Measurements from ENCODE around the gene RPGRIP1L.

RPGRIP1L gene

DNA sequence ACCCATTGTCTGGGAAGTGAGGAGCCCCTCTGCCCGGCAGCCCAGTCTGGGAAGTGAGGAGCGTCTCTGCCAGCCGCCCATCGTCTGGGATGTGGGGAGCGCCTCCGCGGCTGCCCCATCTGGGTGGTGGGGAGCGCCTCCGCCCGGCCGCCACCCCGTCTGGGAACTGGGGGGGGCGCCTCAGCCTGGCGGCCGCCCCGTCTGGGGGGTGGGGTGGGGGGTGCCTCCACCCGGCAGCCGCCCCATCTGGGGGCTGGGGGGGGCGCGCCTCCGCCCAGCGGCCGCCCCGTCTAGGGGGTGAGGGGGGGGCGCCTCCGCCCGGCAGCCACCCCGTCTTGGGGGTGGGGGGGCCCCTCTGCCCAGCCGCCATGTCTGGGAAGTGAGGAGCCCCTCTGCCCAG lies 78.4 kb downstream of the RPGRIP1L start:
- Histone ChIP-seq H3K9me3 (ENCODE audit: control insufficient read depth in 1 of 2, low read length in 2 of 2) (no peaks in the 10 kb centered on the region), H3K36me3 (ENCODE audit: control insufficient read depth in 1 of 2, insufficient read depth in 2 of 2, low read length in 2 of 2) (no peaks in the 10 kb centered on the region), H3K27ac (ENCODE audit: low read length) (no peak overlapping the region), H3K4me3 (ENCODE audit: low read depth in 1 of 2, low read length in 2 of 2) (no peak overlapping the region), H3K27me3 (ENCODE audit: low read depth, low read length) (no peaks in the 10 kb centered on the region), H3K4me1 (ENCODE audit: control insufficient read depth in 1 of 2, insufficient read depth in 2 of 2, low read length in 2 of 2) (peaks cover 0 to 12% of the 10 kb centered on the region in 2 donors)

GRCh38 chr16:53622315-53622714 lies 81.3 kb downstream of the RPGRIP1L start:
- H3K9me3 ChIP-seq (ENCODE audit: control insufficient read depth in 1 of 2, low read length in 2 of 2): no peaks in the 10 kb centered on the region
- H3K4me3 ChIP-seq (ENCODE audit: low read depth in 1 of 2, low read length in 2 of 2): no peak overlapping the region
- no peaks in the 10 kb centered on the region for H3K27me3 ChIP-seq (ENCODE audit: low read depth, low read length)

GRCh38 chr16:53620476-53620875 lies 83.2 kb downstream of the RPGRIP1L start:
- Histone ChIP-seq H3K36me3 (ENCODE audit: control insufficient read depth in 1 of 2, insufficient read depth in 2 of 2, low read length in 2 of 2) (peaks cover 0 to 4% of the 10 kb centered on the region in 2 donors), H3K4me1 (ENCODE audit: control insufficient read depth in 1 of 2, insufficient read depth in 2 of 2, low read length in 2 of 2) (no peaks in the 10 kb centered on the region), H3K27me3 (ENCODE audit: low read depth, low read length) (no peaks in the 10 kb centered on the region), H3K4me3 (ENCODE audit: low read depth in 1 of 2, low read length in 2 of 2) (no peak overlapping the region), H3K9me3 (ENCODE audit: control insufficient read depth in 1 of 2, low read length in 2 of 2) (no peaks in the 10 kb centered on the region), H3K27ac (ENCODE audit: low read length) (no peak overlapping the region)

More at GRCh38 chr16:53622315-53622714, 81.3 kb downstream of the RPGRIP1L start:
- Histone ChIP-seq H3K36me3 (ENCODE audit: control insufficient read depth in 1 of 2, insufficient read depth in 2 of 2, low read length in 2 of 2) (peaks cover 0 to 4% of the 10 kb centered on the region in 2 donors), H3K27ac (ENCODE audit: low read length) (no peak overlapping the region), H3K4me1 (ENCODE audit: control insufficient read depth in 1 of 2, insufficient read depth in 2 of 2, low read length in 2 of 2) (no peaks in the 10 kb centered on the region)

DNA sequence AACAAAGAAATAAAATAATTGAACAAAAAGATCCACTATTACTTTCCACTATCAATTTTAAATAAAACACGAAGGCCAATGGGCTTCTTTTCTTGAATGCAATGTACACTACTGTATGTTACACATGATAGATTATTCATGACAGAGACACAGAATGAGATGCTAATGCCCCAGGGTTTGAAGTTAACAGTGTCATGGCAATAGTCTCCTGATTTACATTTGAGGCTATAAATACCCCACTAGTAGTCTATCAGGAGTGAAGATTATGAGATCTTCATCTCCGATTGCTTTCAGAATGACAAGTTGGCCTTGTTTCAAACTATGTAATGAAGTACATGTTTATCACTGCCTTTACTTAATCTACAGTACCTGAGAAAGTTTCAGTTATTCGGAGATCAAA lies 84.4 kb downstream of the RPGRIP1L start:
- H3K27me3 ChIP-seq (ENCODE audit: low read depth, low read length): no peaks in the 10 kb centered on the region
- H3K36me3 ChIP-seq (ENCODE audit: control insufficient read depth in 1 of 2, insufficient read depth in 2 of 2, low read length in 2 of 2): peaks cover 0 to 4% of the 10 kb centered on the region in 2 donors
- H3K9me3 ChIP-seq (ENCODE audit: control insufficient read depth in 1 of 2, low read length in 2 of 2): no peaks in the 10 kb centered on the region

GRCh38 chr16:53614346-53614745 lies 89.3 kb downstream of the RPGRIP1L start:
- H3K36me3 ChIP-seq (ENCODE audit: control insufficient read depth in 1 of 2, insufficient read depth in 2 of 2, low read length in 2 of 2): peaks cover 4 to 5% of the 10 kb centered on the region in 2 donors
- no peak overlapping the region for H3K27ac ChIP-seq (ENCODE audit: low read length)
- H3K4me3 ChIP-seq (ENCODE audit: low read depth in 1 of 2, low read length in 2 of 2): no peak overlapping the region
- H3K27me3 ChIP-seq (ENCODE audit: low read depth, low read length): no peaks in the 10 kb centered on the region
- H3K9me3 ChIP-seq (ENCODE audit: control insufficient read depth in 1 of 2, low read length in 2 of 2): no peaks in the 10 kb centered on the region
- H3K4me1 ChIP-seq (ENCODE audit: control insufficient read depth in 1 of 2, insufficient read depth in 2 of 2, low read length in 2 of 2): no peaks in the 10 kb centered on the region

More for the DNA sequence above, 84.4 kb downstream of the RPGRIP1L start:
- Histone ChIP-seq H3K27ac (ENCODE audit: low read length) (no peak overlapping the region), H3K4me3 (ENCODE audit: low read depth in 1 of 2, low read length in 2 of 2) (no peak overlapping the region), H3K4me1 (ENCODE audit: control insufficient read depth in 1 of 2, insufficient read depth in 2 of 2, low read length in 2 of 2) (no peaks in the 10 kb centered on the region)

DNA sequence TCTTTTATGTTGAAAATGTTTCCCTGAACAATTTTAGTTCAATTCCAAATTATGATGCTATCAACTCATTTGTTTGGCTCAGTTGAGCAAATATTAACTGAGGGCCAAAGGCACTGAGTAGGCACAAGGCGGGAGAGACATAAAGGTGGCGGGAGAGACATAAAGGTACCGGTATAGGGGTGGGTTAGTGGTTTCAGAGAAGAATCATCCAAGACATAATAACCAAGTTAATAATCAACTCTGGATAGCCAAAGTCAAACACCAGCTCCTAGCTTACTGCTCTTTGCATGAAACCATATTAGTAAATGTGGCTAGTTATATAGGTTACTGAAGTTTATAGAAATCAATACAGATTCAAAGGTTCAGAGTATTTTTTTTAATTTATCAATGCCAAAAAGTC lies 91.7 kb downstream of the RPGRIP1L start:
- no peaks in the 10 kb centered on the region for H3K27me3 ChIP-seq (ENCODE audit: low read depth, low read length)
- H3K27ac ChIP-seq (ENCODE audit: low read length): no peak overlapping the region
- peaks cover 0 to 5% of the 10 kb centered on the region in 2 donors for H3K36me3 ChIP-seq (ENCODE audit: control insufficient read depth in 1 of 2, insufficient read depth in 2 of 2, low read length in 2 of 2)
- no peak overlapping the region for H3K4me3 ChIP-seq (ENCODE audit: low read depth in 1 of 2, low read length in 2 of 2)
- no peaks in the 10 kb centered on the region for H3K4me1 ChIP-seq (ENCODE audit: control insufficient read depth in 1 of 2, insufficient read depth in 2 of 2, low read length in 2 of 2)
- no peaks in the 10 kb centered on the region for H3K9me3 ChIP-seq (ENCODE audit: control insufficient read depth in 1 of 2, low read length in 2 of 2)

DNA sequence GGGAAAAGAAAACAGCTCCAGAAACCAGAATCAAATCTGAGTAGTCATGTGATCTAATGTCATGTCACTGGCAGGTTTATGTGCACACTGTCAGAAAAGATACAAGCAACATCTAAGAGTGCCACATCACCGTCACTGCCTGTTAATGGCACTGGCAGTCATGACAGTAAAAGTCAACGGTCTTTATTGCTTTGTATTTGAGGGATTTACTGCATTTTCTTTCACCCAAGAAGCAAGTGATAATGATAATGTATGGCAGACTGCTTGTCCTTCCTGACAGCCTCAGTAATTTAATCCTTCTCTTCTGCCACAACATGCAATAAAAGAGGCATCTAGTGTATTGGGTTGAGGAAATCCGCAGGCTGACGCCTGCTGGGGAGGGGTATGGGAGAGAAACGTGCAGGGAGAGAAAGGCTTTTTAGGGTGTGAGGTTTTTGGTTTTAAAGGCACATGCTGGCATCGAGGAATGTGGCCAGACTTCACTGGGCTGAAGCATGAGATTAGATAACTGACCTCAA lies 92.4 kb downstream of the RPGRIP1L start:
- Histone ChIP-seq H3K4me1 (ENCODE audit: control insufficient read depth in 1 of 2, insufficient read depth in 2 of 2, low read length in 2 of 2) (no peaks in the 10 kb centered on the region), H3K27ac (ENCODE audit: low read length) (no peak overlapping the region), H3K27me3 (ENCODE audit: low read depth, low read length) (no peaks in the 10 kb centered on the region), H3K9me3 (ENCODE audit: control insufficient read depth in 1 of 2, low read length in 2 of 2) (no peaks in the 10 kb centered on the region), H3K36me3 (ENCODE audit: control insufficient read depth in 1 of 2, insufficient read depth in 2 of 2, low read length in 2 of 2) (peaks cover 0 to 5% of the 10 kb centered on the region in 2 donors), H3K4me3 (ENCODE audit: low read depth in 1 of 2, low read length in 2 of 2) (no peak overlapping the region)

DNA sequence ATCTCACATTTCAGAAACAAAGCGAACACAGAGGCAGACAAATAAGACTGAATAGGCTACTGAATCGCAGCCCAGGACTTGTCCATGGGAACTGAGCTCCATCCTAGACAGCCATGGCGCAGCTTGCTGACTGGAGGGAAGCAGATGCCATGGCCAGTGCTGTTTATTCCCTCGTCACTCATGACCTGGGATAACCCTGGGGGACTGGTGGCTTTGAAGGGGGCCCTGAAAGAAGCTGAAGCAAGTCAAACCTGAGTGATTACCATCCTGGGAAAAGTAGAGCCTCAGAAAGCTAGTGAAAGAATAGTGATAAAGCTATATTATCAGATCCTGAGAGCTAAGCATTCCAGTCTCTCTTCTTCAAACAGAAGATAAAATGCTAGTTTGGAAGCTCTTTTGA lies 94.1 kb downstream of the RPGRIP1L start:
- Histone ChIP-seq H3K27me3 (ENCODE audit: low read depth, low read length) (no peaks in the 10 kb centered on the region), H3K27ac (ENCODE audit: low read length) (no peak overlapping the region), H3K9me3 (ENCODE audit: control insufficient read depth in 1 of 2, low read length in 2 of 2) (no peaks in the 10 kb centered on the region)

DNA sequence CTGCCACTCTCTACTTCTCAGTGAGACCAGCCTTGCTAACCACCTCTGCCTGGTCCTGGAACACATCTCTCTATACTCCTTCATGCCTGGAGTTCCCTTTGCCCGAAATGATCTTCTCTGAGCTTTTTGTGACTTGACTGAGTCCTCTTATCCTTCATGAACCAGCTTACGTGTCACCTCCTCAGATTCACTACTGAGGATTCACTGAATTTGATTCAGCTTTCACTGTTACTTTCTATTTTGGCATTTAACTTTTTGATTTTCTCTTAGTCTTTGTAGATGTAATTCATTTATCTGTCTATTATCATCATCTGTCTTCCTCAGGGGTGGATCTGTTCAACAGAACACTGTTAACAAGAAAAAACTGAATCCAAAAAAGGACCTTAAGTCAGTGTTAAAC lies 95.6 kb downstream of the RPGRIP1L start:
- H3K27me3 ChIP-seq (ENCODE audit: low read depth, low read length): no peaks in the 10 kb centered on the region
- H3K4me3 ChIP-seq (ENCODE audit: low read depth in 1 of 2, low read length in 2 of 2): no peak overlapping the region
- no peaks in the 10 kb centered on the region for H3K4me1 ChIP-seq (ENCODE audit: control insufficient read depth in 1 of 2, insufficient read depth in 2 of 2, low read length in 2 of 2)
- no peaks in the 10 kb centered on the region for H3K9me3 ChIP-seq (ENCODE audit: control insufficient read depth in 1 of 2, low read length in 2 of 2)
- H3K27ac ChIP-seq (ENCODE audit: low read length): no peak overlapping the region
- H3K36me3 ChIP-seq (ENCODE audit: control insufficient read depth in 1 of 2, insufficient read depth in 2 of 2, low read length in 2 of 2): peaks cover 0 to 12% of the 10 kb centered on the region in 2 donors

More for the DNA sequence above, 94.1 kb downstream of the RPGRIP1L start:
- peaks cover 0 to 12% of the 10 kb centered on the region in 2 donors for H3K36me3 ChIP-seq (ENCODE audit: control insufficient read depth in 1 of 2, insufficient read depth in 2 of 2, low read length in 2 of 2)
- no peaks in the 10 kb centered on the region for H3K4me1 ChIP-seq (ENCODE audit: control insufficient read depth in 1 of 2, insufficient read depth in 2 of 2, low read length in 2 of 2)
- no peak overlapping the region for H3K4me3 ChIP-seq (ENCODE audit: low read depth in 1 of 2, low read length in 2 of 2)

- H3K36me3 ChIP-seq (ENCODE audit: control insufficient read depth in 1 of 2, insufficient read depth in 2 of 2, low read length in 2 of 2): peaks cover 0 to 19% of the 10 kb centered on the region in 2 donors
- H3K4me3 ChIP-seq (ENCODE audit: low read depth in 1 of 2, low read length in 2 of 2): no peak overlapping the region
- no peaks in the 10 kb centered on the region for H3K4me1 ChIP-seq (ENCODE audit: control insufficient read depth in 1 of 2, insufficient read depth in 2 of 2, low read length in 2 of 2)
- H3K9me3 ChIP-seq (ENCODE audit: control insufficient read depth in 1 of 2, low read length in 2 of 2): no peaks in the 10 kb centered on the region
- no peaks in the 10 kb centered on the region for H3K27me3 ChIP-seq (ENCODE audit: low read depth, low read length)
- no peak overlapping the region for H3K27ac ChIP-seq (ENCODE audit: low read length)
Measured at GRCh38 chr16:53605831-53606400, 97.7 kb downstream of the RPGRIP1L start.

GRCh38 chr16:53605356-53605755 lies 98.3 kb downstream of the RPGRIP1L start:
- H3K27me3 ChIP-seq (ENCODE audit: low read depth, low read length): no peaks in the 10 kb centered on the region
- no peaks in the 10 kb centered on the region for H3K4me1 ChIP-seq (ENCODE audit: control insufficient read depth in 1 of 2, insufficient read depth in 2 of 2, low read length in 2 of 2)
- no peak overlapping the region for H3K27ac ChIP-seq (ENCODE audit: low read length)
- peaks cover 0 to 15% of the 10 kb centered on the region in 2 donors for H3K36me3 ChIP-seq (ENCODE audit: control insufficient read depth in 1 of 2, insufficient read depth in 2 of 2, low read length in 2 of 2)
- H3K4me3 ChIP-seq (ENCODE audit: low read depth in 1 of 2, low read length in 2 of 2): no peak overlapping the region
- H3K9me3 ChIP-seq (ENCODE audit: control insufficient read depth in 1 of 2, low read length in 2 of 2): no peaks in the 10 kb centered on the region

DNA sequence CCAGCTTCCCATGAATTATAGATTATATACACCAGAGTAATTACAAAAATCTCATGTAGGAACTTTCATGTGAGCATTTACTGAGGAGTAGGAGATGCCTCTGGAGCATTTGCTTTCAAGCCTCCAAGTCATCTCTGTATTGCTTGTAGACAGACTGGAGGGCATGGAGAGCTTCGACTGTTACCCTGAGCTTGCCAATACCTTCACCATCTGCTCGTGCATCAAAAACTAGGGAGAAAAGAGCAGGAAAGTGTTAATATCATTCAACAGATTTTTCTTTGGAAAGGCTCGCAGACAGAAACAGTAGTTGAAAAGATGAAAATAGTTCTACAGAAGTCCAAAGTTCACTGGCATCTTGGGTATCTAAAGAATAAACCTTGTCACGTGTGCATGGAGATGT lies 101.7 kb downstream of the RPGRIP1L start:
- H3K4me3 ChIP-seq (ENCODE audit: low read depth in 1 of 2, low read length in 2 of 2): no peak overlapping the region
- no peaks in the 10 kb centered on the region for H3K4me1 ChIP-seq (ENCODE audit: control insufficient read depth in 1 of 2, insufficient read depth in 2 of 2, low read length in 2 of 2)
- no peaks in the 10 kb centered on the region for H3K27me3 ChIP-seq (ENCODE audit: low read depth, low read length)
- no peaks in the 10 kb centered on the region for H3K9me3 ChIP-seq (ENCODE audit: control insufficient read depth in 1 of 2, low read length in 2 of 2)
- no peak overlapping the region for H3K27ac ChIP-seq (ENCODE audit: low read length)
- peaks cover 0 to 13% of the 10 kb centered on the region in 2 donors for H3K36me3 ChIP-seq (ENCODE audit: control insufficient read depth in 1 of 2, insufficient read depth in 2 of 2, low read length in 2 of 2)

Data from muscle layer of duodenum (tissue), 2 donors.